ENCODE data around the gene POU3F1.

DNA sequence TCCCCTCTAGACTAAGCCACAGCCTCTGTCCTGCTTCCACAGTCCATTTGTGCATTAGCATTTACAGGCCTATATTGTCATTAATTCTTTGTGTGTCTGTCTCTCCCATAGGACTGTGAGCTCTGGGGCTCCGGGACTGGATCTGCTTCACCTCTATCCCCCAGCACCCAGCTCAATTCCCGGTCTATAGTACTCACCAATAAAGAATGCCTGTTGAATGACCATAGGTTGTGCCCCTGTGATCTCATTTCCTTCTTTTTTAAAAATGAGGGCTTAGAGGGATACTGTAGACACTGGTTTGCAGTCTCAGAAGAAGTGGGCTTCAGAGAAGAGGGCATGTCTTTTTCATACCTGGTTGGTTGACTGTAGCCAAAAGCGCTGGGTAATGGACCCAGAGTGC, 8.8 kb upstream of the POU3F1 start:
- TF ChIP-seq, protein P1, sequence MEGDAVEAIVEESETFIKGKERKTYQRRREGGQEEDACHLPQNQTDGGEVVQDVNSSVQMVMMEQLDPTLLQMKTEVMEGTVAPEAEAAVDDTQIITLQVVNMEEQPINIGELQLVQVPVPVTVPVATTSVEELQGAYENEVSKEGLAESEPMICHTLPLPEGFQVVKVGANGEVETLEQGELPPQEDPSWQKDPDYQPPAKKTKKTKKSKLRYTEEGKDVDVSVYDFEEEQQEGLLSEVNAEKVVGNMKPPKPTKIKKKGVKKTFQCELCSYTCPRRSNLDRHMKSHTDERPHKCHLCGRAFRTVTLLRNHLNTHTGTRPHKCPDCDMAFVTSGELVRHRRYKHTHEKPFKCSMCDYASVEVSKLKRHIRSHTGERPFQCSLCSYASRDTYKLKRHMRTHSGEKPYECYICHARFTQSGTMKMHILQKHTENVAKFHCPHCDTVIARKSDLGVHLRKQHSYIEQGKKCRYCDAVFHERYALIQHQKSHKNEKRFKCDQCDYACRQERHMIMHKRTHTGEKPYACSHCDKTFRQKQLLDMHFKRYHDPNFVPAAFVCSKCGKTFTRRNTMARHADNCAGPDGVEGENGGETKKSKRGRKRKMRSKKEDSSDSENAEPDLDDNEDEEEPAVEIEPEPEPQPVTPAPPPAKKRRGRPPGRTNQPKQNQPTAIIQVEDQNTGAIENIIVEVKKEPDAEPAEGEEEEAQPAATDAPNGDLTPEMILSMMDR (IDR thresholded peaks at IDR 0.05): no peak
- TF ChIP-seq EP300 (IDR thresholded peaks at IDR 0.05) (no peak), POLR2A (IDR thresholded peaks at IDR 0.05; ENCODE audit: low read length) (no peak), RFX5 (IDR thresholded peaks at IDR 0.05) (no peak), ESRRA (IDR thresholded peaks at IDR 0.05; ENCODE audit: borderline replicate concordance, low read length) (no peak), SMC3 (IDR thresholded peaks at IDR 0.05) (no peak), KDM5A (IDR thresholded peaks at IDR 0.05) (no peak)
- TF ChIP-seq, protein P2, sequence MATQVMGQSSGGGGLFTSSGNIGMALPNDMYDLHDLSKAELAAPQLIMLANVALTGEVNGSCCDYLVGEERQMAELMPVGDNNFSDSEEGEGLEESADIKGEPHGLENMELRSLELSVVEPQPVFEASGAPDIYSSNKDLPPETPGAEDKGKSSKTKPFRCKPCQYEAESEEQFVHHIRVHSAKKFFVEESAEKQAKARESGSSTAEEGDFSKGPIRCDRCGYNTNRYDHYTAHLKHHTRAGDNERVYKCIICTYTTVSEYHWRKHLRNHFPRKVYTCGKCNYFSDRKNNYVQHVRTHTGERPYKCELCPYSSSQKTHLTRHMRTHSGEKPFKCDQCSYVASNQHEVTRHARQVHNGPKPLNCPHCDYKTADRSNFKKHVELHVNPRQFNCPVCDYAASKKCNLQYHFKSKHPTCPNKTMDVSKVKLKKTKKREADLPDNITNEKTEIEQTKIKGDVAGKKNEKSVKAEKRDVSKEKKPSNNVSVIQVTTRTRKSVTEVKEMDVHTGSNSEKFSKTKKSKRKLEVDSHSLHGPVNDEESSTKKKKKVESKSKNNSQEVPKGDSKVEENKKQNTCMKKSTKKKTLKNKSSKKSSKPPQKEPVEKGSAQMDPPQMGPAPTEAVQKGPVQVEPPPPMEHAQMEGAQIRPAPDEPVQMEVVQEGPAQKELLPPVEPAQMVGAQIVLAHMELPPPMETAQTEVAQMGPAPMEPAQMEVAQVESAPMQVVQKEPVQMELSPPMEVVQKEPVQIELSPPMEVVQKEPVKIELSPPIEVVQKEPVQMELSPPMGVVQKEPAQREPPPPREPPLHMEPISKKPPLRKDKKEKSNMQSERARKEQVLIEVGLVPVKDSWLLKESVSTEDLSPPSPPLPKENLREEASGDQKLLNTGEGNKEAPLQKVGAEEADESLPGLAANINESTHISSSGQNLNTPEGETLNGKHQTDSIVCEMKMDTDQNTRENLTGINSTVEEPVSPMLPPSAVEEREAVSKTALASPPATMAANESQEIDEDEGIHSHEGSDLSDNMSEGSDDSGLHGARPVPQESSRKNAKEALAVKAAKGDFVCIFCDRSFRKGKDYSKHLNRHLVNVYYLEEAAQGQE (IDR thresholded peaks at IDR 0.05): no peak

Measured in A549 (cell line).